Esophagus squamous epithelium (tissue), 4 donors: ENCODE measurements around the gene SEC22B.

Experiments
- CTCF ChIP-seq, 6 experiments: fragments of 450-650 bp in 4 of 6; fragments of 200-600 bp in 2 of 6; sonication (generic) in 2 of 6; IDR thresholded peaks; one replicate each; pipeline ENCODE4 v1.5.1; 2016 to 2019; ENCODE audit warnings: antibody characterized with exemption in 6 of 6, mild to moderate bottlenecking in 4 of 6, moderate library complexity in 4 of 6
- POLR2A ChIP-seq, 4 donors: fragments of 450-650 bp; IDR thresholded peaks; one replicate each; pipeline ENCODE4 v1.6.1; 2017; ENCODE audit warnings: antibody characterized with exemption in 4 of 4, mild to moderate bottlenecking in 4 of 4, moderate library complexity in 3 of 4

DNA sequence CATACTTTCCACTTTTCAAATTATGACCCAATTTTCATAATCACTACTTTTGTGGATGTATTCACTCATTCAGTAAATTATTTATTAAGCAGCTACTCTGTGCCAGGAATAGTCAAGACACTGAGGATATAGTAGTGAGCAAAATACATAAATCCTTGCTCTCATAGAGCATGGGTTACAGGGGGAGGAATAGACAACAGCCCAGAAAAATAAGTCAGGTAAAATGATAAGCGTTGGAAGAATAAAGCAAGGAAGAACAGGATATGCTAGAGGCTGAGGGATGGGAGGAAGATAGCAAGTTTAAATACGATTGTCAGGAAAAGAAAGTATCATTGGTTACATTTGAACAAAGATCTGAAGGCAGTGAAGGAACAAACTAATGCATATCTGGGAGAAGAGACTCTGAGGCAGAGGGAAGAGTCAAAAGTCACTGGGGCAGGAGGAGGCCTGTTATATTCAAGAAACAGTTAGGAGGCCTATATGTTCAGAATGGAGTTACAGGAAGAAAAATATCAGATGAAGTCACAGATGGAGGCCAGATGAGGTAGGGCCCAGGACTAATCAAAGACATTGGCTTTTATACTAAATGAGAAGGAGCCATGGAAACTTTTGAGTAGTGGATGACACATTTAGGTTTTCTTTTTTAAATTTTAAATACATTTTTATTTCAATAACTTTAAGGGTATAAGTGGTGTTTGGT is 42.9 kb downstream of the SEC22B start:
- TF ChIP-seq CTCF (IDR thresholded peaks at IDR 0.05) = no peak
- no peak for TF ChIP-seq POLR2A (IDR thresholded peaks at IDR 0.05)
